Neural cell (in vitro differentiated cells): ENCODE measurements around the gene LAPTM5. TPM values are rescaled to one million over a fixed set of nuclear protein-coding genes. Genes with fewer than 3 reads are reported as not detected.

Experiments used
- H2AFZ ChIP-seq: fragments of 200-600, 300-800 bp; sonication (generic), shearing (Covaris generic); 2 replicates; pipeline ENCODE4 v1.6.0; 2014; ENCODE audit warnings: low read depth, mild to moderate bottlenecking, antibody characterized with exemption, low read length, moderate library complexity
- H3F3A ChIP-seq: fragments of 200-600 bp; shearing (Covaris generic); 2 replicates; pipeline ENCODE4 v1.6.1; 2016; ENCODE audit warnings: mild to moderate bottlenecking, moderate library complexity, mixed read lengths, antibody characterized with exemption, low read length; ENCODE audit not compliant: insufficient read depth, poor library complexity, severe bottlenecking
- H3K27ac ChIP-seq: fragments of 200-600, 300-800 bp; sonication (generic), shearing (Covaris generic); 2 replicates; pipeline ENCODE4 v1.5.1; 2014; ENCODE audit warnings: mild to moderate bottlenecking, low read length, moderate library complexity
- H3K27me3 ChIP-seq: fragments of 300-800, 200-600 bp; sonication (generic), shearing (Covaris generic); 2 replicates; pipeline ENCODE4 v1.6.0; 2014; ENCODE audit warnings: mild to moderate bottlenecking, low read depth, low read length, moderate library complexity; ENCODE audit not compliant: insufficient read depth
- H3K36me3 ChIP-seq: fragments of 300-800, 200-600 bp; sonication (generic), shearing (Covaris generic); 2 replicates; pipeline ENCODE4 v1.5.1; 2014; ENCODE audit warnings: mild to moderate bottlenecking, antibody characterized with exemption, low read length, moderate library complexity; ENCODE audit not compliant: insufficient read depth
- H3K4me2 ChIP-seq: fragments of 300-800, 200-600 bp; sonication (generic), shearing (Covaris generic); 2 replicates; pipeline ENCODE4 v1.6.0; 2014; ENCODE audit warnings: mild to moderate bottlenecking, low read length
- H3K4me3 ChIP-seq: fragments of 300-800, 200-600 bp; sonication (generic), shearing (Covaris generic); 2 replicates; pipeline ENCODE4 v1.5.1; 2014; ENCODE audit warnings: mild to moderate bottlenecking, low read length, moderate library complexity
- H3K79me2 ChIP-seq: fragments of 200-600 bp; shearing (Covaris generic); replicated peaks from 2 replicates; pipeline ENCODE4 v1.6.0; 2014; ENCODE audit warnings: mild to moderate bottlenecking, low read length, moderate library complexity; ENCODE audit not compliant: insufficient read depth
- H3K9ac ChIP-seq: fragments of 300-800, 200-600 bp; sonication (generic), shearing (Covaris generic); 2 replicates; pipeline ENCODE4 v1.6.1; 2016; ENCODE audit warnings: mild to moderate bottlenecking, low read length, mixed read lengths
- H3K9me2 ChIP-seq: fragments of 200-600 bp; shearing (Covaris generic); 2 replicates; pipeline ENCODE4 v1.6.1; 2016; ENCODE audit warnings: mild to moderate bottlenecking, low read length, mixed read lengths; ENCODE audit not compliant: insufficient read depth
- H3K9me3 ChIP-seq: fragments of 200-600, 300-800 bp; sonication (generic), shearing (Covaris generic); 2 replicates; pipeline ENCODE4 v1.6.1; 2016; ENCODE audit warnings: mild to moderate bottlenecking, mixed run types, low read length, moderate library complexity, mixed read lengths
- H4K20me1 ChIP-seq: fragments of 200-600 bp; shearing (Covaris generic); 2 replicates; pipeline ENCODE4 v1.6.1; 2016; ENCODE audit warnings: mild to moderate bottlenecking, mixed run types; ENCODE audit not compliant: insufficient read depth
- EP300 ChIP-seq: fragments of 450-650 bp; conservative IDR thresholded peaks from 2 replicates; pipeline ENCODE4 v1.6.1; 2014; ENCODE audit warnings: antibody characterized with exemption, mild to moderate bottlenecking, moderate library complexity; ENCODE audit not compliant: poor library complexity, severe bottlenecking
- EZH2 ChIP-seq: fragments of 200-600, 300-800 bp; shearing (Covaris generic), sonication (generic); IDR thresholded peaks from 2 replicates; pipeline ENCODE4 v1.6.1; 2014; ENCODE audit warnings: antibody characterized with exemption, low read length, borderline replicate concordance, mild to moderate bottlenecking; ENCODE audit not compliant: insufficient read depth, poor library complexity, severe bottlenecking
- MXI1 ChIP-seq: fragments of 450-650 bp; conservative IDR thresholded peaks from 2 replicates; pipeline ENCODE4 v1.6.1; 2014; ENCODE audit warnings: antibody characterized with exemption, mild to moderate bottlenecking; ENCODE audit not compliant: poor library complexity, severe bottlenecking
- POLR2AphosphoS5 ChIP-seq: IDR thresholded peaks from 2 replicates; pipeline ENCODE4 v1.6.1; 2012
- RAD21 ChIP-seq: fragments of 450-650 bp; conservative IDR thresholded peaks from 2 replicates; pipeline ENCODE4 v1.6.1; 2014; ENCODE audit warnings: antibody characterized with exemption, mild to moderate bottlenecking, moderate library complexity
- SMC3 ChIP-seq: fragments of 450-650 bp; conservative IDR thresholded peaks from 2 replicates; pipeline ENCODE4 v1.6.1; 2014; ENCODE audit warnings: antibody characterized with exemption, mild to moderate bottlenecking, moderate library complexity; ENCODE audit not compliant: poor library complexity
- TAF1 ChIP-seq: IDR thresholded peaks from 2 replicates; pipeline ENCODE4 v1.6.1; 2012; ENCODE audit warnings: low read depth
- polyA plus RNA-seq: library from polyadenylated mRNA; depleted of rRNA; stranded (reverse); fragments of >200 nt; gene quantifications from 2 replicates; pipeline ENCODE4 v1.2.3, GENCODE V29; 2014
- TF ChIP-seq, protein P1 (sequence below): IDR thresholded peaks from 2 replicates; pipeline ENCODE4 v1.6.1; 2012; ENCODE audit warnings: borderline replicate concordance
- TF ChIP-seq, protein P2 (sequence below): fragments of 450-650 bp; IDR thresholded peaks from 2 replicates; pipeline ENCODE4 v1.5.1; 2014; ENCODE audit warnings: antibody characterized with exemption, mild to moderate bottlenecking, moderate library complexity; ENCODE audit not compliant: poor library complexity, severe bottlenecking

Gene LAPTM5
- polyA plus RNA-seq, 1 donor from 2014 or later: 0.12 TPM

DNA sequence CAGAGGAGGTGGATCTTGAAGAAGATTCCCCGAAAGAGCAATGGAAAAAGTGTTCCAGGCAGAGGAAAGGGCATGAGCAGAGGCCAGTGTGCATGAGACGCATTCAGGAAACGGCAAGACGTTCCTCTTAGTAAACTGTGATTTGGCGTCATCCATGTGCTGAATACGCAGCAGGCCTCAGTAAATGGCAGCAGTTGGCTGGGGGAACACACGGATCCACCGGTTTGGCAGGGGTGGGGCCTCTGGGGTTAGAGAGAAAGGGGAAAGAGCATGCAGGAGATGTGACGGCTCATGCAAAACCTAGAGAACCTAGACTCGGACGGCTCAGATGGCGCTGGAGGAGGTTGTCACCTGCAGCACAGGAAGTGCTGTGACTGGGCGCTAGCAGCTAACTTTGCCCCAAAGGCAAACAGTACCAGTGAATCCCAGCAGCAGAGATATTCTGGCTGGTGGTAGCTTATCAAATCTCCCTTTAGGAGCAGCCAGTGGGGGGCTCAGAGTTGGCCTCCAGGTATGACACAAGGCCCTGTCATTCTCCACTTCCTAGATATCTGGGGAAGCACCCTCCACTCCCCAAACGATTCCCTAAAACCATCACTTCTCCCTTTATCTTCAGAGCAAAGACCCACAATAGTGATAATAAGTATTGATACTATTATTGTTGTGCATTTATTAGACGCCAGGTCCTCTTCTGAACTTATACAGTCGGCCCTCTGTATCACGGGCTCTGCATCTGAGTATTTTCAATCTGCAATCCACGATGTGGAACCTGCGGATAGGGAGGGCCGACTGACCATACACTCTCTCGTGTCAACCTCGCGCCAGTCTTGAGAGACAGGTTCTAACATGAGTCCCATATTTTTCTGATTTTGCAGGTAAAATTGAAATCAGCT, 7.6 kb downstream of the LAPTM5 start:
- no peaks in the 10 kb centered on the region for H4K20me1 ChIP-seq
- no peak overlapping the region for H3K27ac ChIP-seq
- H3K4me2 ChIP-seq: no peak overlapping the region
- H3K9me2 ChIP-seq: no peaks in the 10 kb centered on the region
- TF ChIP-seq, protein P1, sequence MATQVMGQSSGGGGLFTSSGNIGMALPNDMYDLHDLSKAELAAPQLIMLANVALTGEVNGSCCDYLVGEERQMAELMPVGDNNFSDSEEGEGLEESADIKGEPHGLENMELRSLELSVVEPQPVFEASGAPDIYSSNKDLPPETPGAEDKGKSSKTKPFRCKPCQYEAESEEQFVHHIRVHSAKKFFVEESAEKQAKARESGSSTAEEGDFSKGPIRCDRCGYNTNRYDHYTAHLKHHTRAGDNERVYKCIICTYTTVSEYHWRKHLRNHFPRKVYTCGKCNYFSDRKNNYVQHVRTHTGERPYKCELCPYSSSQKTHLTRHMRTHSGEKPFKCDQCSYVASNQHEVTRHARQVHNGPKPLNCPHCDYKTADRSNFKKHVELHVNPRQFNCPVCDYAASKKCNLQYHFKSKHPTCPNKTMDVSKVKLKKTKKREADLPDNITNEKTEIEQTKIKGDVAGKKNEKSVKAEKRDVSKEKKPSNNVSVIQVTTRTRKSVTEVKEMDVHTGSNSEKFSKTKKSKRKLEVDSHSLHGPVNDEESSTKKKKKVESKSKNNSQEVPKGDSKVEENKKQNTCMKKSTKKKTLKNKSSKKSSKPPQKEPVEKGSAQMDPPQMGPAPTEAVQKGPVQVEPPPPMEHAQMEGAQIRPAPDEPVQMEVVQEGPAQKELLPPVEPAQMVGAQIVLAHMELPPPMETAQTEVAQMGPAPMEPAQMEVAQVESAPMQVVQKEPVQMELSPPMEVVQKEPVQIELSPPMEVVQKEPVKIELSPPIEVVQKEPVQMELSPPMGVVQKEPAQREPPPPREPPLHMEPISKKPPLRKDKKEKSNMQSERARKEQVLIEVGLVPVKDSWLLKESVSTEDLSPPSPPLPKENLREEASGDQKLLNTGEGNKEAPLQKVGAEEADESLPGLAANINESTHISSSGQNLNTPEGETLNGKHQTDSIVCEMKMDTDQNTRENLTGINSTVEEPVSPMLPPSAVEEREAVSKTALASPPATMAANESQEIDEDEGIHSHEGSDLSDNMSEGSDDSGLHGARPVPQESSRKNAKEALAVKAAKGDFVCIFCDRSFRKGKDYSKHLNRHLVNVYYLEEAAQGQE: no peak
- TF ChIP-seq RAD21: no peak
- no peak for TF ChIP-seq TAF1
- no peak for TF ChIP-seq EP300
- no peak for TF ChIP-seq MXI1
- TF ChIP-seq POLR2AphosphoS5: no peak
- TF ChIP-seq SMC3: no peak
- TF ChIP-seq, protein P2, sequence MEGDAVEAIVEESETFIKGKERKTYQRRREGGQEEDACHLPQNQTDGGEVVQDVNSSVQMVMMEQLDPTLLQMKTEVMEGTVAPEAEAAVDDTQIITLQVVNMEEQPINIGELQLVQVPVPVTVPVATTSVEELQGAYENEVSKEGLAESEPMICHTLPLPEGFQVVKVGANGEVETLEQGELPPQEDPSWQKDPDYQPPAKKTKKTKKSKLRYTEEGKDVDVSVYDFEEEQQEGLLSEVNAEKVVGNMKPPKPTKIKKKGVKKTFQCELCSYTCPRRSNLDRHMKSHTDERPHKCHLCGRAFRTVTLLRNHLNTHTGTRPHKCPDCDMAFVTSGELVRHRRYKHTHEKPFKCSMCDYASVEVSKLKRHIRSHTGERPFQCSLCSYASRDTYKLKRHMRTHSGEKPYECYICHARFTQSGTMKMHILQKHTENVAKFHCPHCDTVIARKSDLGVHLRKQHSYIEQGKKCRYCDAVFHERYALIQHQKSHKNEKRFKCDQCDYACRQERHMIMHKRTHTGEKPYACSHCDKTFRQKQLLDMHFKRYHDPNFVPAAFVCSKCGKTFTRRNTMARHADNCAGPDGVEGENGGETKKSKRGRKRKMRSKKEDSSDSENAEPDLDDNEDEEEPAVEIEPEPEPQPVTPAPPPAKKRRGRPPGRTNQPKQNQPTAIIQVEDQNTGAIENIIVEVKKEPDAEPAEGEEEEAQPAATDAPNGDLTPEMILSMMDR: no peak
- no peak for TF ChIP-seq EZH2
- H3K79me2 ChIP-seq: no peaks in the 10 kb centered on the region
- no peaks in the 10 kb centered on the region for H3K36me3 ChIP-seq
- no peaks in the 10 kb centered on the region for H3K9me3 ChIP-seq
- no peak overlapping the region for H2AFZ ChIP-seq
- no peaks in the 10 kb centered on the region for H3F3A ChIP-seq
- no peaks in the 10 kb centered on the region for H3K27me3 ChIP-seq
- no peak overlapping the region for H3K9ac ChIP-seq
- H3K4me3 ChIP-seq: no peak overlapping the region

DNA sequence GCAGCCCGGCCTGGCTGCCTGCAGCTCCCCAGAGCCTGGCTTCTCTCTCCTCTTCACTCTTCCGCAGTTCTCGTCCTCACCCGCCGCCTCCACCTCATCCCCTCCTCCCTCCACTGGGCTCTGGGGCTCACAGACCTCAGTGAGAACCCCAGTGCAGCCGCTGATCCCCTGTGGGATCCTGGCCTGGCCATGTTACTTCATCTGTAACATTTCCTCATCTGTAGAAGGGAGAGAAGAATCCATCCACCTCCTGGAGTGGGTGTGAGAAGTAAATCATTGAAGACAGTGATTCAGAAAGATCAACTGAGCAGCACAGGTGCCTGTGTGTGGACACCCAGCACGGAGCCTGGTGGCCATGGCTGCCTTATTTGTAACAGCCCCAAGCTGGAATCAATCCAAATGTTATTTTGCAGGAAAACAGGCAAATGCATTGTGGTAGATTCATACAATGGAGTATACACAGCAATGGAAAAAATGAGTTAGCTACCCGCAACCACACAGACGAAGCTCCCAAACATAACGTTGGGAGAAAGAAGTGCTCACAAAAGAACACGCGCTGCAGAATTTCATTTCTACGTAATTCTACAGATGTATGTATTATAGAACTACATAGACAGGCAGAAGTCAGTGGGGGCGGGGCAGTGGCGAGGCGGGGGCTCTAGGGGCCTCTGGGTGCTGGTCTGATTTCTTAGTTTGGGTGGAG, 8.7 kb downstream of the LAPTM5 start:
- Histone ChIP-seq H3K9ac (no peak overlapping the region), H3K9me2 (no peaks in the 10 kb centered on the region), H3K4me2 (no peak overlapping the region), H3K79me2 (no peaks in the 10 kb centered on the region), H3K9me3 (no peaks in the 10 kb centered on the region), H3K4me3 (no peak overlapping the region), H3K27ac (no peak overlapping the region), H4K20me1 (no peaks in the 10 kb centered on the region), H3F3A (no peaks in the 10 kb centered on the region), H3K36me3 (no peaks in the 10 kb centered on the region), H2AFZ (no peak overlapping the region), H3K27me3 (no peaks in the 10 kb centered on the region)
- TF ChIP-seq, protein P1: no peak
- TF ChIP-seq, protein P2: no peak
- TF ChIP-seq EZH2: no peak
- TF ChIP-seq RAD21: no peak
- TF ChIP-seq EP300: no peak
- TF ChIP-seq TAF1: no peak
- no peak for TF ChIP-seq SMC3
- TF ChIP-seq POLR2AphosphoS5: no peak
- no peak for TF ChIP-seq MXI1
